Subcutaneous adipose tissue (tissue), 4 donors: ENCODE measurements around the gene MAPK8. TPM values are rescaled to one million over a fixed set of nuclear protein-coding genes. Genes with fewer than 3 reads are reported as not detected.

ENCODE experiments used
- CTCF ChIP-seq: fragments of 450-650 bp; IDR thresholded peaks from one replicate; pipeline ENCODE4 v1.5.1; 2016; ENCODE audit warnings: low read depth, mild to moderate bottlenecking, control low read depth, antibody characterized with exemption, moderate library complexity
- total RNA-seq, 4 donors: library from RNA; depleted of rRNA; stranded (reverse); fragments of >200 nt; gene quantifications; one replicate each; pipeline ENCODE4 v1.1.0, GENCODE V29; 2016

Gene MAPK8
- total RNA-seq, 4 donors from 2014 or later, result 34.1 to 72.2 (median 36.5) TPM

GRCh38 chr10:48470893-48471805 is 164.7 kb downstream of the MAPK8 start:
- no peak for TF ChIP-seq CTCF

- TF ChIP-seq CTCF, result no peak
Measured at GRCh38 chr10:48472501-48473069, 166.1 kb downstream of the MAPK8 start.

- TF ChIP-seq CTCF, result no peak
Measured at GRCh38 chr10:48473704-48474103, 167.2 kb downstream of the MAPK8 start.

GRCh38 chr10:48474765-48475365 is 168.4 kb downstream of the MAPK8 start:
- TF ChIP-seq CTCF, result no peak

- no peak for TF ChIP-seq CTCF
Measured at GRCh38 chr10:48475943-48476278, 169.4 kb downstream of the MAPK8 start.

GRCh38 chr10:48476279-48476982 is 170.0 kb downstream of the MAPK8 start:
- no peak for TF ChIP-seq CTCF

- no peak for TF ChIP-seq CTCF
Measured at GRCh38 chr10:48477141-48477540, 170.7 kb downstream of the MAPK8 start.
